GM12873 (cell line): ENCODE results near the gene FOXC1.

Experiments used
- CTCF ChIP-seq: IDR thresholded peaks from 2 replicates; pipeline ENCODE4 v1.5.1; 2012; ENCODE audit warnings: low read depth, mild to moderate bottlenecking, moderate library complexity, low read length, control low read depth; ENCODE audit not compliant: insufficient read depth; ENCODE audit errors: missing control alignments

The FOXC1 gene

DNA sequence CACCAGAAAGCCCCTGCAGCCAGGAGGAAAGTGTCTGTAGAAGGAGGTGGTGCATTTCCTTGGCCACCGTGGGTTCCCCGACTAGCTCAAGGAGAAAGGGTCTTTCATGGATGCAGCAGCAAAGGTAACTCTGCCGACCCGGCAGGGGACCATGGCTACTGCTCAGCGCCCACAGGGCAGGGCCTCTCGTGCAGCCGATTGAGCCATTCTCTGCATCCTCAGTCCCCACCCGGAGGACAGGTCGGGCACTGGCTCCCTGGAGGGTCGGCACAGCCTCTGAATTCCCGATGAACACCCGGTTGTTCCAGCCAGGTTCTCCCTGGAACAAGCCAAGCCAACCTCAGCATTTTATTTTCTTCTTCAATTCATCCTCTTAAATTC lies 24.1 kb upstream of the FOXC1 start:
- TF ChIP-seq CTCF, result no peak

- no peak for TF ChIP-seq CTCF
Observed at GRCh38 chr6:1586256-1586655, 23.5 kb upstream of the FOXC1 start.

DNA sequence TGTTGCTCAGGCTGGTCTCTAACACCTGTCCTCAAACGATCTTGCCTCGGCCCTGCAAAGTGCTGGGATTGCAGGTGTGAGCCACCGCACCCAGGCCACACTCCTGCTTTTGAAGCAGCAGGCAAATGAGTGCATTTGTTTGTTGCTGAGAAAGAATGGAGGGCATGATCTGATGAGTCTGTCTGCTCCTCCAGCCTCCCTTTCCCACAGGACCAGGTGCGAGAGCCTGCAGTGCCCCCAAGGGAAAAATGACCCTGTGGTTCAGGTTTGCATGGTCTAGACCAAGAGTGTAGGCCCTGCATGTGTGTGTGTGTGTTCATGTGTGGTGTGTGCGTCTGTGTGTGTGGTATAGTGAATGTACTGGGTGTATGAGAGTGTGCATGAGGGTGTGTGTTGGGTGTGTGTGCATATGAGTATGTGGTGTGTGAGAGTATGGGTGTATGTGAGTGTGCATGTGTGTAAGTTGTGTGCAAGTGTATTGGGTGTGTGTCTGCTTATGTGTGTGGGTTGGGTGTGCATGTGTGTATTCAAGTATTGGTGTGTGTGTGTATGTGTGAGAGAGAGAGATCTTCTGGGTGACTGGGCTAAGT lies 22.8 kb upstream of the FOXC1 start:
- TF ChIP-seq CTCF, result no peak

- TF ChIP-seq CTCF, result no peak
Observed at GRCh38 chr6:1587546-1587945, 22.2 kb upstream of the FOXC1 start.

DNA sequence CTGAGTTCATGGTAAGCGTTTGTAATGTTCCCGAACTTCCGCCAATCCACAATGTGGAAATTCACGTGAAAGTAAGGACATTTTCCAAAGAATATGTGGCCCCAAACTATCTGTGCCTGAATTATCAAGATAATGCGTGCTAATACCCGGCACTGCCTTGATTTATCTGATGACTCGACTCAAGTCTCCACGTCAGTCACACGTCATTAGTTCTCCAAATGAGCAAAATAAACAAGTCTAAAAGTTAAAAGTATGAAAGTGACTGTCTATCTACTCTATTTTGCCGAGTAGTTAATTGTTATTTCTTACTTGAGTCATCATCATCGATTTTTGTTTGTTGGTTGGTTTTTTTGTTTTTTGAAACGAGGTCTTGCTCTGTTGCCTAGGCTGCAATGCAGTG lies 21.7 kb upstream of the FOXC1 start:
- TF ChIP-seq CTCF, result no peak

- TF ChIP-seq CTCF, result no peak
Observed at GRCh38 chr6:1589208-1589607, 20.5 kb upstream of the FOXC1 start.

GRCh38 chr6:1590580-1590979 lies 19.1 kb upstream of the FOXC1 start:
- TF ChIP-seq CTCF, result no peak
